HL-60 (cell line): ENCODE data around the gene COX17.

ENCODE experiments used
- POLR2AphosphoS5 ChIP-seq: IDR thresholded peaks from 2 replicates; pipeline ENCODE4 v1.6.1; 2012; ENCODE audit warnings: low read depth
- REST ChIP-seq: IDR thresholded peaks from 2 replicates; pipeline ENCODE4 v1.6.1; 2012; ENCODE audit warnings: low read depth; ENCODE audit not compliant: insufficient replicate concordance
- TF ChIP-seq, protein P1 (sequence below): IDR thresholded peaks from one replicate; pipeline ENCODE4 v1.5.1; 2011; ENCODE audit warnings: low read length, control low read depth, inconsistent platforms; ENCODE audit not compliant: insufficient read depth

DNA sequence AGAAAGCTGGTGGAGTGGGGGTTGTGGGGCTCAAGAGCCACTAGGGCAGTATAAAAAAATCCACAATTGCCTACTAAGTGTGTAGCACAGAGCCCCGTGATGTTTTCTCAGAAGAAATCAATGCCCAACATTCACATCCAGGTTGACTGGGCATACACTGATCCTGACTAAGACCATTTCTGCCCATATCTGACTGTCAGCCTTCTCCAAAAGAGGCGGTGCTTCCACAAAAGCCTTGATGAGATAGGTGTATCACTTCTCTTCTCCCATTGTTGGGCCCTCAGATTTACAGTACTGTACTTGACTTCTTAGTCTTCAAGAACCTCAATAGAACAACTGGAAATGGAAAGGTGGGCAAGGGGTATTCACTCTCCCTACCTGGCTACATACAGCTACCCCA is 18.2 kb downstream of the COX17 start:
- TF ChIP-seq REST (no peak), POLR2AphosphoS5 (no peak)
- TF ChIP-seq, protein P1, sequence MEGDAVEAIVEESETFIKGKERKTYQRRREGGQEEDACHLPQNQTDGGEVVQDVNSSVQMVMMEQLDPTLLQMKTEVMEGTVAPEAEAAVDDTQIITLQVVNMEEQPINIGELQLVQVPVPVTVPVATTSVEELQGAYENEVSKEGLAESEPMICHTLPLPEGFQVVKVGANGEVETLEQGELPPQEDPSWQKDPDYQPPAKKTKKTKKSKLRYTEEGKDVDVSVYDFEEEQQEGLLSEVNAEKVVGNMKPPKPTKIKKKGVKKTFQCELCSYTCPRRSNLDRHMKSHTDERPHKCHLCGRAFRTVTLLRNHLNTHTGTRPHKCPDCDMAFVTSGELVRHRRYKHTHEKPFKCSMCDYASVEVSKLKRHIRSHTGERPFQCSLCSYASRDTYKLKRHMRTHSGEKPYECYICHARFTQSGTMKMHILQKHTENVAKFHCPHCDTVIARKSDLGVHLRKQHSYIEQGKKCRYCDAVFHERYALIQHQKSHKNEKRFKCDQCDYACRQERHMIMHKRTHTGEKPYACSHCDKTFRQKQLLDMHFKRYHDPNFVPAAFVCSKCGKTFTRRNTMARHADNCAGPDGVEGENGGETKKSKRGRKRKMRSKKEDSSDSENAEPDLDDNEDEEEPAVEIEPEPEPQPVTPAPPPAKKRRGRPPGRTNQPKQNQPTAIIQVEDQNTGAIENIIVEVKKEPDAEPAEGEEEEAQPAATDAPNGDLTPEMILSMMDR: no peak
